IPS-NIHi7 (cell line): ENCODE data around the gene PGA4.

ENCODE experiments used
- DNase-seq: peaks from one replicate; pipeline ENCODE4 v3.0.0; 2012; ENCODE audit warnings: mixed read lengths; ENCODE audit errors: extremely low spot score

The PGA4 gene

GRCh38 chr11:61279934-61280659, 58.0 kb downstream of the PGA4 start:
- DNase-seq: no peak

- DNase-seq: no peak
Observed at GRCh38 chr11:61280883-61281580, 58.9 kb downstream of the PGA4 start.
